ENCODE results near the gene CACNA1B. TPM values are rescaled to one million over a fixed set of nuclear protein-coding genes. Genes with fewer than 3 reads are reported as not detected.

CACNA1B gene
- polyA plus RNA-seq, 4 donors, result under 0.01 to 0.91 (median 0.18) TPM; not detected in 1

DNA sequence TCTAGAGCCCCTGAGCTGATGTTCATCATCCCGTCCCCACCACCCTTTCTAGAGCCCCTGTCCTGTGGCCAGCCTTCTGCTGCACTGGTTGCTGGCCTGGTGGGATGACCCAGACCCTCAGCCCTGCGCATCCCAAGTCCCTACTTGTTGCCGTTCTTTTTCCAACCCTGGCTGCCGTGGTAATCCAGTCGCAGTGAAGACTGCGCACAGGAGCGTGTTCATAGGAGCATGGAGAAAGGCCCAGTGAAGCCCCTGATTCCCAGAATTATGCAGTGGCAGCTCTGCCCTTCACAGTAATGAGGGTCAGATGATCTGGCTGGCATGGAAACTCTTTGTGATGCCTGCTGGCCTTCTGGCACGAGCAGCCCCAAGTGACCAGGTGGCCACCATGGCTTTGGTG is 183.3 kb downstream of the CACNA1B start:
- 82 to 87% (median 83%) methylated on average over 8 of the region's 8 CpGs for WGBS, 3 donors
- no peak overlapping the region for H3K27ac ChIP-seq (ENCODE audit: low read depth in 1 of 3, low read length in 2 of 3)
- no peak for DNase-seq

DNA sequence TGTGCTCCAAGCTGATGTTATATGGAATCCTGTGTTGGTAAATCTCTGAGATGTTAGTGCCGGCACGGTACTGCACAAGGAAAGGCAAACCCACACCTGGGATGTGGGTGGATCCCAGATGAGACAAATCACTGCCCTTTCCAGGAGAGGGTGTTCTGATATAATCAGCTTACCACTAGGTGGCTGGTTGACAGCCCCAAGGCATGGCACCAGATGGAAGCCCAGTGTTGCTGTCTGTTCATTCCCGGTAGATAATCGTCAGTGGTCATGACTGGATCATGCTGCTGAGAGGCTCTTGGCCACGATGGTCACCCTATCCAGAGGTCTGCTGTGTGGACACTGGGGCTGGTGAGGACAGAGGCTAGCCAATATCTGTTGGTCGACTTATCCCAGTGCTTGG is 184.0 kb downstream of the CACNA1B start:
- Histone ChIP-seq H3K4me3 (ENCODE audit: low read depth in 1 of 3, low read length in 3 of 3) (no peak overlapping the region), H3K27ac (ENCODE audit: low read depth in 1 of 3, low read length in 2 of 3) (no peak overlapping the region), H3K9me3 (ENCODE audit: control insufficient read depth in 2 of 2, insufficient read depth in 1 of 2, low read depth in 1 of 2, low read length in 1 of 2) (no peaks in the 10 kb centered on the region), H3K27me3 (ENCODE audit: control insufficient read depth in 3 of 3, insufficient read depth in 3 of 3, low read length in 3 of 3) (no peaks in the 10 kb centered on the region), H3K4me1 (ENCODE audit: control insufficient read depth in 3 of 3, insufficient read depth in 2 of 3, low read depth in 1 of 3, low read length in 2 of 3) (no peaks in the 10 kb centered on the region), H3K36me3 (ENCODE audit: control insufficient read depth in 3 of 3, insufficient read depth in 2 of 3, low read depth in 1 of 3, low read length in 3 of 3) (no peaks in the 10 kb centered on the region)
- FAIRE-seq, result no peak
- WGBS, 3 donors, result 79 to 87% (median 82%) methylated on average over 6 of the region's 6 CpGs
- DNase-seq, result no peak

More for the DNA sequence above, 183.3 kb downstream of the CACNA1B start:
- no peaks in the 10 kb centered on the region for H3K27me3 ChIP-seq (ENCODE audit: control insufficient read depth in 3 of 3, insufficient read depth in 3 of 3, low read length in 3 of 3)
- no peaks in the 10 kb centered on the region for H3K4me1 ChIP-seq (ENCODE audit: control insufficient read depth in 3 of 3, insufficient read depth in 2 of 3, low read depth in 1 of 3, low read length in 2 of 3)
- no peaks in the 10 kb centered on the region for H3K9me3 ChIP-seq (ENCODE audit: control insufficient read depth in 2 of 2, insufficient read depth in 1 of 2, low read depth in 1 of 2, low read length in 1 of 2)
- no peaks in the 10 kb centered on the region for H3K36me3 ChIP-seq (ENCODE audit: control insufficient read depth in 3 of 3, insufficient read depth in 2 of 3, low read depth in 1 of 3, low read length in 3 of 3)
- no peak overlapping the region for H3K4me3 ChIP-seq (ENCODE audit: low read depth in 1 of 3, low read length in 3 of 3)
- FAIRE-seq, result no peak

DNA sequence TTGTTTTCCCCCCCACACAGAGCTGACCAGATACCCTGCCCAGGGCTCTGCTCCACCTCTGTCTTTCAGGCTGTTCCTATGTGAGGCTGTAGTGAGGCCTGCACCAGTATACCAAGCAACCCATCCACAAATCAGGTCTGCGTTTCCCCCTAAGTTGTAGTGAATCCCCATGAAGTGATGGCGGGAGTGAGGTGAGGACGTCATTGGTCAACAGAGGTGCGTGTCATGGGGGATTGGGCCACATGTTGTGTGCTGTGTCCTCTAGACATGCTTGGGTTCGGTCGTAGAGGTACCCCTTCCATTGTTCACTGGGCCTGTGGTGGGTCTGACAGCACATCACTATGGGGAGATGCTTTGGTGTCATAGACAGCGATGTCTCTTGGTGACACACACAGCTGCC is 184.6 kb downstream of the CACNA1B start:
- WGBS, 3 donors, result 92 to 96% (median 93%) methylated on average over 7 of the region's 7 CpGs

DNA sequence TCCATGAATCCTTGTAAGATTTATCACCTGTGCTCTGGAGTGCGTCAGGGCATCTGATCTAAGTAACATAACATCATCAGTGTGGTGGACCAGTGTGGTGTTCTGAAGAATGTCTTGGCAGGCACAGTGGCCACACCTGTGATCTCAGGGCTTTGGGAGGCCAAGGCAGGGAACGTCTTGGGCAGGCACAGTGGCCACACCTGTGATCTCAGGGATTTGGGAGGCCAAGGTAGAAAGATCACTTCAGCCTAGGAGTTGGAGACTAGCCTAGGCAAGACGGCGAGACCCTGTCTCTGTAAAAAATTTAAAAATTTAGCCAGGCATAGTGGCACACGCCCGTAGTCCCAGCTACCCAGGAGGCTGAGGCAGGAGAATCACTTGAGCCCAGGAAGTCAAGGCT is 185.5 kb downstream of the CACNA1B start:
- Histone ChIP-seq H3K27me3 (ENCODE audit: control insufficient read depth in 3 of 3, insufficient read depth in 3 of 3, low read length in 3 of 3) (no peaks in the 10 kb centered on the region), H3K36me3 (ENCODE audit: control insufficient read depth in 3 of 3, insufficient read depth in 2 of 3, low read depth in 1 of 3, low read length in 3 of 3) (no peaks in the 10 kb centered on the region), H3K9me3 (ENCODE audit: control insufficient read depth in 2 of 2, insufficient read depth in 1 of 2, low read depth in 1 of 2, low read length in 1 of 2) (no peaks in the 10 kb centered on the region), H3K4me1 (ENCODE audit: control insufficient read depth in 3 of 3, insufficient read depth in 2 of 3, low read depth in 1 of 3, low read length in 2 of 3) (no peaks in the 10 kb centered on the region), H3K27ac (ENCODE audit: low read depth in 1 of 3, low read length in 2 of 3) (no peak overlapping the region), H3K4me3 (ENCODE audit: low read depth in 1 of 3, low read length in 3 of 3) (no peak overlapping the region)
- no peak for FAIRE-seq
- no peak for DNase-seq
- 78 to 86% (median 84%) methylated on average over 6 of the region's 6 CpGs for WGBS, 3 donors

More for the DNA sequence above, 184.6 kb downstream of the CACNA1B start:
- FAIRE-seq (no peak), DNase-seq (no peak)
- H3K36me3 ChIP-seq (ENCODE audit: control insufficient read depth in 3 of 3, insufficient read depth in 2 of 3, low read depth in 1 of 3, low read length in 3 of 3), result no peaks in the 10 kb centered on the region
- H3K27me3 ChIP-seq (ENCODE audit: control insufficient read depth in 3 of 3, insufficient read depth in 3 of 3, low read length in 3 of 3), result no peaks in the 10 kb centered on the region
- no peak overlapping the region for H3K4me3 ChIP-seq (ENCODE audit: low read depth in 1 of 3, low read length in 3 of 3)
- no peak overlapping the region for H3K27ac ChIP-seq (ENCODE audit: low read depth in 1 of 3, low read length in 2 of 3)
- H3K4me1 ChIP-seq (ENCODE audit: control insufficient read depth in 3 of 3, insufficient read depth in 2 of 3, low read depth in 1 of 3, low read length in 2 of 3), result no peaks in the 10 kb centered on the region
- no peaks in the 10 kb centered on the region for H3K9me3 ChIP-seq (ENCODE audit: control insufficient read depth in 2 of 2, insufficient read depth in 1 of 2, low read depth in 1 of 2, low read length in 1 of 2)

DNA sequence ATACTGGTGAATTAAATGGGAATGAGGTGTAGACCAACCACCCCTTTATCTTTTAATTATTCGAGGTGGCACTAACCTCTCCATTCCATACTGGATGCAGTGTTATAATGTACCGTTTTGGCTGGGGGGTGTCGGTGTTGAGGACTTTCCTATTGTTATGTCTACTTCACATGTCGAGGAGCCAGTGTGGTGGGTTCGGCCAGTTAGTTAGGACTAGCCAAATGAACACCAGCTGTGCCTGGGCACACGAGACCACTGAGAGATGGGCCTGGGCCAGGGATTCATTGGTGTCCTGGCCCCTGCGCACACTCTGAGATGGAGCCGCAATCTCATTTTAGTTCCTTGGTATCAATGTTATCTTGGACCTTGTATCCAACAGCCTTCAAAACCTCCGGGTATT is 186.2 kb downstream of the CACNA1B start:
- WGBS, 3 donors, result 72 to 83% (median 77%) methylated on average over 9 of the region's 9 CpGs
- Histone ChIP-seq H3K27ac (ENCODE audit: low read depth in 1 of 3, low read length in 2 of 3) (no peak overlapping the region), H3K27me3 (ENCODE audit: control insufficient read depth in 3 of 3, insufficient read depth in 3 of 3, low read length in 3 of 3) (no peaks in the 10 kb centered on the region), H3K36me3 (ENCODE audit: control insufficient read depth in 3 of 3, insufficient read depth in 2 of 3, low read depth in 1 of 3, low read length in 3 of 3) (no peaks in the 10 kb centered on the region), H3K4me1 (ENCODE audit: control insufficient read depth in 3 of 3, insufficient read depth in 2 of 3, low read depth in 1 of 3, low read length in 2 of 3) (no peaks in the 10 kb centered on the region), H3K9me3 (ENCODE audit: control insufficient read depth in 2 of 2, insufficient read depth in 1 of 2, low read depth in 1 of 2, low read length in 1 of 2) (no peaks in the 10 kb centered on the region), H3K4me3 (ENCODE audit: low read depth in 1 of 3, low read length in 3 of 3) (no peak overlapping the region)
- FAIRE-seq (no peak), DNase-seq (no peak)

DNA sequence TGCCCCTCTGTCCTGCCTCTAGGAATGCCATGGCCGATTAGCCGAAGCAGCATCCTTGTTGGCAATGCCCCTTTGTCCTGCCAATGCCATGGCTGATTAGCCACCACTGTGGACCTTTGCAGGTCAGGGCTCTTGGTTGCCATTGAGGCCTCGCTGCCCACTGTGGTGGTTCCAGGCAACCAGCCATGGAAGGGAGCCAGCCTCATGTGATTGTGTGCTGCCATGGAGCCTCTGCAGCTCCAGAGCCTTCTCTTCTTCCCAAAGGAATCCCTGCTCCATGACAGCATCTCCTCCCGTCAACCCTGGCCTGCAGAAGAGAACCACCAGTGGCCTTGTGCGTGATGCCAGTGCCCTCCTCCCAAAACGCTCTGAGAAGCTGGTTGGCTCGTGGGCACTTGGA is 187.0 kb downstream of the CACNA1B start:
- WGBS, 3 donors, result 81 to 89% (median 86%) methylated on average over 7 of the region's 7 CpGs
- no peaks in the 10 kb centered on the region for H3K27me3 ChIP-seq (ENCODE audit: control insufficient read depth in 3 of 3, insufficient read depth in 3 of 3, low read length in 3 of 3)
- no peak overlapping the region for H3K27ac ChIP-seq (ENCODE audit: low read depth in 1 of 3, low read length in 2 of 3)
- no peak overlapping the region for H3K4me3 ChIP-seq (ENCODE audit: low read depth in 1 of 3, low read length in 3 of 3)
- H3K4me1 ChIP-seq (ENCODE audit: control insufficient read depth in 3 of 3, insufficient read depth in 2 of 3, low read depth in 1 of 3, low read length in 2 of 3), result no peaks in the 10 kb centered on the region
- H3K9me3 ChIP-seq (ENCODE audit: control insufficient read depth in 2 of 2, insufficient read depth in 1 of 2, low read depth in 1 of 2, low read length in 1 of 2), result no peaks in the 10 kb centered on the region
- FAIRE-seq, result no peak
- DNase-seq, result no peak
- no peaks in the 10 kb centered on the region for H3K36me3 ChIP-seq (ENCODE audit: control insufficient read depth in 3 of 3, insufficient read depth in 2 of 3, low read depth in 1 of 3, low read length in 3 of 3)

DNA sequence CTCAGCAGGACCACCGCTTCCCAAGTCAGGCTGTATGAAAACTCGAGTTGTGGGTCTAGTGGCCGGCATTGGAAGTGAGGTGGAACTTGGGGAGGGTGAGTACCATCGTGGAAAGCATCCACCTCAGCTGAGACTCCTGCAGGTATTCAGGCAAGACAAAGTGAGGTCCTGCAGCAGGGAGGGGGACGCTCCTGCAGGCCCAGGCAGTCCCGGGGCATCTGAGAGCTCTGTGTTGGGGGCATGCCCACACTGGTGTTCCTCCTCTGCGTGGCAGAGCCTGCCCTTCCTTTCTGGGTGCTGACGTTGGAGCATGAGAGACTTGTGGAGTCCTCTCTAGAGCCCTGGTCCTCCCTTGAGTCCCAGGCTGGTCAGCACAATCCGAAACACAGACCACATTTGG is 187.7 kb downstream of the CACNA1B start:
- Histone ChIP-seq H3K27ac (ENCODE audit: low read depth in 1 of 3, low read length in 2 of 3) (no peak overlapping the region), H3K4me1 (ENCODE audit: control insufficient read depth in 3 of 3, insufficient read depth in 2 of 3, low read depth in 1 of 3, low read length in 2 of 3) (no peaks in the 10 kb centered on the region), H3K27me3 (ENCODE audit: control insufficient read depth in 3 of 3, insufficient read depth in 3 of 3, low read length in 3 of 3) (no peaks in the 10 kb centered on the region), H3K36me3 (ENCODE audit: control insufficient read depth in 3 of 3, insufficient read depth in 2 of 3, low read depth in 1 of 3, low read length in 3 of 3) (no peaks in the 10 kb centered on the region), H3K4me3 (ENCODE audit: low read depth in 1 of 3, low read length in 3 of 3) (no peak overlapping the region), H3K9me3 (ENCODE audit: control insufficient read depth in 2 of 2, insufficient read depth in 1 of 2, low read depth in 1 of 2, low read length in 1 of 2) (no peaks in the 10 kb centered on the region)
- 73 to 81% (median 75%) methylated on average over 9 of the region's 9 CpGs for WGBS, 3 donors
- FAIRE-seq (no peak), DNase-seq (no peak)

DNA sequence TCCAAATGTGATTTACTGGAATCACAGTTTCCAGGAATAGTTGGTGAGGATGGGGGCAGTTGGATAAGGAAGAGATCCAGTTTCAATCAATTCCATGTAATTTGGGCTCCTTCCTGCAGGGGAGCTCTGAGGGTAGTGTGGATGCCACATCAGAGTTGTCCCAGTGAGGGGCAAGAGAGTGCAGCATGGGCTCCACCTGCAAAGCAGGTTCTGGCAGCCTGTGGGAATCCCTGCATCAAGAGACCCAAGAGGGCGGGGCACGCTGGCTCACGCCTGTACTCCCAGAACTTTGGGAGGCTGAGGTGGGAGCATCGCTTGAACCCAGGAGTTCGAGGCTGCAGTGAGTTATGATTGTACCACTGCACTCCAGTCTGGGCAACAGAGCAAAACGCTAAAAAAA is 188.5 kb downstream of the CACNA1B start:
- Histone ChIP-seq H3K27me3 (ENCODE audit: control insufficient read depth in 3 of 3, insufficient read depth in 3 of 3, low read length in 3 of 3) (peaks cover 0 to 2% (median 0%) of the 10 kb centered on the region in 3 donors), H3K4me1 (ENCODE audit: control insufficient read depth in 3 of 3, insufficient read depth in 2 of 3, low read depth in 1 of 3, low read length in 2 of 3) (no peaks in the 10 kb centered on the region), H3K9me3 (ENCODE audit: control insufficient read depth in 2 of 2, insufficient read depth in 1 of 2, low read depth in 1 of 2, low read length in 1 of 2) (no peaks in the 10 kb centered on the region), H3K4me3 (ENCODE audit: low read depth in 1 of 3, low read length in 3 of 3) (no peak overlapping the region), H3K36me3 (ENCODE audit: control insufficient read depth in 3 of 3, insufficient read depth in 2 of 3, low read depth in 1 of 3, low read length in 3 of 3) (no peaks in the 10 kb centered on the region), H3K27ac (ENCODE audit: low read depth in 1 of 3, low read length in 2 of 3) (no peak overlapping the region)
- FAIRE-seq, result no peak
- WGBS, 3 donors, result 65 to 75% (median 72%) methylated on average over 6 of the region's 6 CpGs
- DNase-seq, result no peak

DNA sequence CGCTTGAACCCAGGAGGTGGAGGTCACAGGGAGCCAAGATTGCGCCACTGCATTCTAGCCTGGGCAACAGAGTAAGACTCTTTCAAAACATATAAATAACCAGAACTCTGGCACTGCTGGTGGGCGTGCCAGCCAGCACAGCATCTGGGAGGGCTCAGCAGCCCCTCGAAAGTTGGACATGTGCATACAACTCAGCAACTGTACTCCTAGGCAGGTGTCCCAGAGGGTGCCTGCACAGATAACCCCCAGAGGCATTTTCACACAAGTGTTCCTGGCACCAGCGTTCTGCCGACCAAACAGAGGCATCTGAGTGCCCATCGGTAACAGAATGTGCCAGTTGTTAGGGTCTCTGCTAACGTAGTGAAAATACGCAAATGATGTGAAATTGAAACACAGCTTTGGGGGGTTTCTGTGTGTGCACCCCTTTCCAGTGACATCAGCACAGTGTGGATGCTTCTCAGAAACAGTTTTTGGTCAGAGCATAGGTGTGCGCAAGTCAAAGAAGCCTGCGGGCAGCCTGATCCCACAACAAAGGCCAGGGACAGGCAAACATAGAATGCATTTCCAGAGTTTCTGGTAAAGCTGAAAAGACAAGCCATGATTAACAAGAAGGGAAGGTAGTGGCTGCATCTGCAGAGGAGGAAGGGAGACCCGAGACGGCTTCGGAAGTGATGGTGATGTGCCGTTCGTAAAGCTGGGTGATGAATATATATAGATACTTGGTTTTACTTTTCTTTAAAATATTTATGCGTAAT is 190.2 kb downstream of the CACNA1B start:
- Histone ChIP-seq H3K27ac (ENCODE audit: low read depth in 1 of 3, low read length in 2 of 3) (no peak overlapping the region), H3K36me3 (ENCODE audit: control insufficient read depth in 3 of 3, insufficient read depth in 2 of 3, low read depth in 1 of 3, low read length in 3 of 3) (no peaks in the 10 kb centered on the region), H3K4me3 (ENCODE audit: low read depth in 1 of 3, low read length in 3 of 3) (no peak overlapping the region), H3K4me1 (ENCODE audit: control insufficient read depth in 3 of 3, insufficient read depth in 2 of 3, low read depth in 1 of 3, low read length in 2 of 3) (no peaks in the 10 kb centered on the region), H3K27me3 (ENCODE audit: control insufficient read depth in 3 of 3, insufficient read depth in 3 of 3, low read length in 3 of 3) (peaks cover 0 to 2% (median 0%) of the 10 kb centered on the region in 3 donors), H3K9me3 (ENCODE audit: control insufficient read depth in 2 of 2, insufficient read depth in 1 of 2, low read depth in 1 of 2, low read length in 1 of 2) (no peaks in the 10 kb centered on the region)
- DNase-seq (no peak), FAIRE-seq (no peak)
- 85 to 87% (median 87%) methylated on average over 17 of the region's 17 CpGs for WGBS, 3 donors
